NCI-H2171 (cell line): ENCODE data around the gene UHRF2.
"Not testable (repeated sequence)": the region's sequence is repeated elsewhere in the genome, so short reads cannot be mapped to it uniquely, and the experiment has no call there.

Source experiments
- DNase-seq: peaks from one replicate; lab custom pipeline; 2025; lab: John Stamatoyannopoulos, UW

Gene UHRF2

DNA sequence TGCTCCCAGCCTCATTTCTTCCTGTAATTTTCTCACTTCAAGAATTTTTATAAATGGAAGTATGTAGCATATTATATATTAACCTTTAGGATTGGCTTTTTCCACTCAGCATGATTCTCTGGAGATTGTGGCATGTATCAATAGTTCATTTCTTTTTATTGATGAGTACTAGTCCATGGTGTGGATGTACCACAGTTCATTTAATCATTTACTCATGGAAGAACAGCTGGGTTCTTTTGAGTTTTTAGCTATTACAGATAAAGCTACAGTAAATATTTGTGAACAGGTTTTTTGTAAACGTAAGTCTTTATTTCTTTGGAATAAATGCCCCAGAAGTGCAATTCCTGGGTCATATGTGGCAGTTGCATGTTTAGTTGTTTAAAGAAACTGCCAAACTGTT, 76.1 kb downstream of the UHRF2 start:
- DNase-seq: no peak

DNA sequence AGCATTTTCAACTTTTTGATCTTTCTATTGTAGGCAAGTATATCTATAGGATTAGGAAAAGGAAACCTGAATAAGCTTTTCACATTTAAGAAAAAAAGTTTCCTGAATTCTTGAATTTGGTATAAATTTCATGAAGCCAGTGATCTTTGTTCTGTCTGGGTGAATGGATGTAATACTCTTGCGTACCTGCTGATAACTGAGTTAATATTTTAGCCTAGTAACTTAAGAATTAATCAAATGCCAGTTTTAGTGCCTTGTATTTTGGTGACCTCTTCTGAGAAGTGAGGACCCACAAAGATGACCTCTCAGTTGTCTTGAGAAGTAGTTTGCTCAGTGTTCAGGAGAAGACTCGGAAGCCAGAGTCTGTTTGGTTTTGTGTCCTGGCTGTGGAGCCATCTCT, 77.9 kb downstream of the UHRF2 start:
- no peak for DNase-seq

- no peak for DNase-seq
Measured at GRCh38 chr9:6495466-6495865, 82.5 kb downstream of the UHRF2 start.

- no peak for DNase-seq
Measured at GRCh38 chr9:6498982-6499381, 86.0 kb downstream of the UHRF2 start.

DNA sequence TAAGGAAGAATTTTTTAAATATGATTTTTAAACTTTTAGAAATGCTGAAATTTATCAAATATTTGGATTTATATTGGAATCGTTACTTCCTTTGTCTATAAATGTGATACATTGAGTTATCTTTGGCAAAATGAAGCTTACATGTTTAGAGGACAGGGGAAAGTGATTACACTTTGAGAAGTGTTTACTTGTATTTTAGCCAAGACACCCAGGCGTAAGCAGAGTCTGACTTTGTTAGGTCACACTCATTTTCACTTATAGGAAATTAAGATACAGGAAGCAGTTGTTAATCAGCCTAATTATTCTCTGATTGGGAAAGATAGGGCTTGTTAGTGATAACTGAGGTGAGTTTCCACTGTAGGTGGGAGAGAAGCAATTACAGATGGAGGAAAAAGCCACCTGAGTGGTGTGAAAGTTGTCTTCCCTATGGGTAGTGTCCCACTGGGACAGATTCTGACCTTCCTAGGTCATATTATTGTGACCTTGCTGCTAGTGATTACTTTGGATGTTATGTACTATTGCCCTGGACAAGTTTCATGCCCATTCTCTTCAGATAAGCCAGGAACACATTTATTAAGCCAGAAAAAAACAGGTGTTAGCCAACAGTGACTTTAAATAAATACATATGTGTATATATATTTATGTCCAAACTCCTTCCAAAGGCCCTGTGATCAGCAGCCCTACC, 88.7 kb downstream of the UHRF2 start:
- no peak for DNase-seq

- no peak for DNase-seq
Measured at GRCh38 chr9:6502399-6502798, 89.4 kb downstream of the UHRF2 start.

- DNase-seq: no peak
Measured at GRCh38 chr9:6506571-6506970, 93.6 kb downstream of the UHRF2 start.

- no peak for DNase-seq
Measured at GRCh38 chr9:6512085-6512657, 99.2 kb downstream of the UHRF2 start.

- no peak for DNase-seq
Measured at GRCh38 chr9:6522263-6522662, 109.3 kb downstream of the UHRF2 start.

DNA sequence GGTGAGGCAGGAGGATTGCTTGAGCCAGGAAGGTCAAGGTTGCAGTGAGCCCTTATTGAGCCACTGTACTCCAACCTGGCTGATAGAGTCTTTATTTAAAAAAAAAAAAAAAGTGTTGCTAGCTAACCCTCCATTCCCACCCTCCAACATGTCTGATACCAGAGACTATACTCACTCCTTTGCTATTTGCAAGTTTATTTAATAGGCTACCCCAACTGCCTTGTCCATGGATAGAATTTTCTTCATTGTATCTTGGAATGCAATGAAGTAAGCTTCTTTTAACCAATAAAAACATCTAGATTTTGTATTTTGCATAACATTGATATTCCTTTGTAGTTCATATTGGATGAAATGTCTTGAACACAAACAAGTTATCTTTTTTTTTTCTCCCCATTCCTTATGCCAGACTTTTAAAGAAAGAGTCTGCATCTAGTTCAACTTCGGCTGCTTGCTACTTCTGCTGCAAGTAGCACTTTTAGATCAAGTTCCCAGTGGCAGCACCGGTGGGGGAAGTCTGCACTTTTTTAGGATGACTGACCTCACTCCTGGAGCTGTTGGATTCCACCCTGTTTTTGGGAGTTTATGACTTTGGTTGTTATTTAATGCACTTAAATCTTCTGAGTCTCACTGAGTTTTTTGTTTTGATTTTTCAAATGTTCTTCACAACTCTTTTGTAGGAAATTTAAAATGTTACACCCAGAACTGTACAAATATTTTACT, 112.5 kb downstream of the UHRF2 start:
- DNase-seq: no peak

GRCh38 chr9:6535594-6535993, 122.6 kb downstream of the UHRF2 start:
- DNase-seq: no peak

- no peak for DNase-seq
Measured at GRCh38 chr9:6538666-6539071, 125.7 kb downstream of the UHRF2 start.

DNA sequence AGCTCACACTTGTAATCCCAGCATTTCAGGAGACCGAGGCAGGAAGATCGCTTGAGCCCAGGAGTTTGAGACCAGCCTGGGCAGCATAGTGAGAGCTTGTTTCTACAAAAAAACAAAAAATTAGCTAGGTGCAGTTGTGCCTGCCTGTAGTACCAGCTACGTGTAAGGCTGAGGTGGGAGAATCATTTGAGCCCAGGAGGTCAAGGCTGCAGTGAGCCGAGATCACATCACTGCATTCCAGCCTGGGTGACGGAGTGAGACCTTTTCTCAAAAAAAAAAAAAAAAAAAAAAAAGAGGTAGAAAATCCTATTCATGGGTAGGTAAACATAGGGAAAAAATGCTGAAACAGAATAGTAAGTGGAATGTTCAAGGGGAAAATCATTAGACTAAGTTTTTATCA, 129.6 kb downstream of the UHRF2 start:
- DNase-seq: not testable (repeated sequence)

DNA sequence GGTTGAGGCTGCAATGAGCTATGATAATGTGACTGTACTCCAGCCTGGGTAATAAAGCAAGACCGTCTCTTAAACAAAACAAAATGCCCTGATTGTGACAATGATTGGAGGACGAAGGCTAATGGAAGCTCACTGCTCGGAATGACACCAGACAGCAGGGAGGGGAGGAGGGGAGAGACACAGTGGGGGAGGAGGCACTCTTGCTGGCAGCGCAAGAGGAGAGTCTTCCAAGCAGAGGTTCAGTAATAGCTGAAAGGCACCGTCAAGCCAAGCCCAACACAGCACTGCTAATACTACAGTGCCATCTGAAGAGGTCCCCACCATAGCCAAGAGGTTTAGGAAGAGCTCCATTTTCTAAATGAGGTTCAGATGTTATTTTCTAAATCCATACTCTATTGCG, 130.2 kb downstream of the UHRF2 start:
- DNase-seq: no peak

GRCh38 chr9:6545017-6545691, 132.2 kb downstream of the UHRF2 start:
- no peak for DNase-seq

DNA sequence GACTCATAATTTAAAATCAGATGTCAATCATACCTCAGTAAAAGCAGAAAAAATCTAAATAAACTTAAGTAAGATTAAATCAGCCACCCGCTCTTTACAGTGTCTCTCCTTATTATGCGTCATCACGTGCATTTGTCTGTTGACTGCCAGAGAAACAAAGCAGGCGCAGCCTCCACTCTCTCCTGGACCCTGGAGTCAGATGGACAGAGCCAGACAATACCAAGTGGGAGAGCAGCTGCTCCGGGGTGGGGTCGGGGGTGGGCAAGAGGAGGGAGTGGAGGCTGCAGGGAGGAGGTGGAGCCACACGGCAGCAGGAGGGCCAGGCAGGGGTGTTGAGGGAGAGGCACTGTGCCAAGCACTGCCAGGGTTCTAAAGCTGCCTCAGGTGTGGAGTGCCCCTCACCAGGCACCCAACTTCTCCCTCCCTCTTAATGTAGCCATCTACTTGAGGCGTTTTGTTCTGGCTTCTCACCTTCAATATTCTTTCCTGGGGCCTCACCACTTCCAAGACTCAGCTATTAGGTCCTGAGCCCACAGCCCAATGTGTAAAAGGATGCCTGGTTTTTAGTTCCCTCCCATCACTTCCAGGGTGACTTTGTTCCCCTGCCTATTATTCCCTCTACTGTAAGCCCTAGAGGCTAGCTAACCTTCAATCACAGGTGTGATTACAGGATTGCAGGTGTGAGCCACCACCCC, 136.3 kb downstream of the UHRF2 start:
- DNase-seq: no peak

- DNase-seq: no peak
Measured at GRCh38 chr9:6551136-6551535, 138.1 kb downstream of the UHRF2 start.

GRCh38 chr9:6552033-6552432, 139.0 kb downstream of the UHRF2 start:
- DNase-seq: no peak

GRCh38 chr9:6552498-6553121, 139.6 kb downstream of the UHRF2 start:
- DNase-seq: no peak

GRCh38 chr9:6553866-6554265, 140.9 kb downstream of the UHRF2 start:
- no peak for DNase-seq
